Endothelial cell (in vitro differentiated cells): ENCODE measurements around the gene ANKRD61. TPM values are rescaled to one million over a fixed set of nuclear protein-coding genes. Genes with fewer than 3 reads are reported as not detected.
"Not testable (repeated sequence)": the region's sequence is repeated elsewhere in the genome, so short reads cannot be mapped to it uniquely, and the experiment has no call there.

Experiments
- DNase-seq: peaks from one replicate; pipeline ENCODE4 v3.0.0; 2021; ENCODE audit warnings: low spot score
- H3K27ac Mint-ChIP-seq: one replicate; pipeline ENCODE4 v1.8.0; 2021; ENCODE audit warnings: mixed read lengths, inconsistent platforms; ENCODE audit not compliant: unreplicated experiment
- H3K27me3 Mint-ChIP-seq: one replicate; pipeline ENCODE4 v1.8.0; 2021; ENCODE audit warnings: mild to moderate bottlenecking, moderate library complexity, mixed read lengths, inconsistent platforms; ENCODE audit not compliant: unreplicated experiment
- H3K36me3 Mint-ChIP-seq: one replicate; pipeline ENCODE4 v1.8.0; 2021; ENCODE audit warnings: mild to moderate bottlenecking, low read depth, mixed read lengths, inconsistent platforms; ENCODE audit not compliant: unreplicated experiment
- H3K4me1 Mint-ChIP-seq: one replicate; pipeline ENCODE4 v1.8.0; 2021; ENCODE audit warnings: mild to moderate bottlenecking, mixed read lengths, inconsistent platforms; ENCODE audit not compliant: unreplicated experiment
- H3K4me3 Mint-ChIP-seq: one replicate; pipeline ENCODE4 v1.8.0; 2021; ENCODE audit warnings: mild to moderate bottlenecking, mixed read lengths, inconsistent platforms; ENCODE audit not compliant: unreplicated experiment
- H3K9me3 Mint-ChIP-seq: one replicate; pipeline ENCODE4 v1.8.0; 2021; ENCODE audit warnings: mixed read lengths, inconsistent platforms; ENCODE audit not compliant: unreplicated experiment
- CTCF ChIP-seq: fragments of 200-600 bp; sonication (generic); IDR thresholded peaks from one replicate; pipeline ENCODE4 v1.5.0; 2021; ENCODE audit warnings: antibody characterized with exemption; ENCODE audit not compliant: unreplicated experiment
- total RNA-seq: library from RNA; stranded (reverse); fragmentation: NEBNext Ultra II Directional; extraction: Animal tissue kit (Norgen Biotek cat#: 25700); gene quantifications from one replicate; pipeline ENCODE4 v1.2.1, GENCODE V29; 2021; ENCODE audit not compliant: unreplicated experiment

ANKRD61 gene
- total RNA-seq, 1 donor from 2014 or later = not detected

DNA sequence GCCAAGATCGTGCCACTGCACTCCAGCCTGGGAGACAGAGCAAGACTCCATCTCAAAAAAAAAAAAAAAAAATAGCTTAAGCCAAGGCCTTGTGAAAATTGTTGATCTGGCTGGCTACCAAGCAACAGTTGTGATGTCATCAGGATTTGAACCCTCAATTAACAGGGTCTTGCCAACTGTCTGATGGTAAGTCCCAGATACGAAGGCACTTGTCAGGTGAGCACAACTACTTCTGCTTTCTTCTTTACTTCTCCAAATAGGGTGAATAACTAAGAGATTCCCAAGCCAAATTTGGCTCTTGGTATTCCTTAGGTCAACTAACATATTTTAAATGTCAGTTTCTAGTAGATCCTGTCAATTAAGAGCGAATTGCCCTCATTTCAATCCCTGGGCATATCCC is 47.4 kb downstream of the ANKRD61 start:
- no peaks in the 10 kb centered on the region for H3K4me1 Mint-ChIP-seq

GRCh38 chr7:6083047-6083446 is 51.9 kb downstream of the ANKRD61 start:
- not testable (repeated sequence) for H3K27me3 Mint-ChIP-seq, H3K4me1 Mint-ChIP-seq, DNase-seq, H3K27ac Mint-ChIP-seq, H3K4me3 Mint-ChIP-seq, H3K36me3 Mint-ChIP-seq, H3K9me3 Mint-ChIP-seq

More for the DNA sequence above, 47.4 kb downstream of the ANKRD61 start:
- Mint-ChIP-seq H3K9me3 (no peaks in the 10 kb centered on the region), H3K4me3 (no peak overlapping the region), H3K27ac (no peak overlapping the region), H3K27me3 (peaks cover 1% of the 10 kb centered on the region), H3K36me3 (no peaks in the 10 kb centered on the region)
- no peak for DNase-seq
- TF ChIP-seq CTCF = no peak

Other genes with a start within 250 kb of the ANKRD61 start
- 40.8 TPM for gene RNF216, start 249.7 kb upstream of the ANKRD61 start, total RNA-seq
- gene OCM, start 150.6 kb upstream of the ANKRD61 start, total RNA-seq = not detected
- 62.1 TPM for gene CCZ1, start 132.6 kb upstream of the ANKRD61 start, total RNA-seq
- 0.44 TPM for gene RSPH10B, start 60.7 kb upstream of the ANKRD61 start, total RNA-seq
- 16.3 TPM for gene PMS2, start 22.3 kb upstream of the ANKRD61 start, total RNA-seq
- gene AIMP2, start 22.1 kb upstream of the ANKRD61 start, total RNA-seq = 25.3 TPM
- 61.4 TPM for gene EIF2AK1, start 27.8 kb downstream of the ANKRD61 start, total RNA-seq
- gene USP42, start 73.6 kb downstream of the ANKRD61 start, total RNA-seq = 16.2 TPM
- gene CYTH3, start 241.2 kb downstream of the ANKRD61 start, total RNA-seq = 24.3 TPM